DOHH2 (cell line): ENCODE measurements around the gene CCR9.

Experiments
- EZH2phosphoT487 ChIP-seq: fragments of 200-600 bp; sonication (generic); IDR thresholded peaks from 2 replicates; pipeline ENCODE4 v1.6.1; 2017; ENCODE audit warnings: borderline replicate concordance, mild to moderate bottlenecking, antibody characterized with exemption, low read length, moderate library complexity, mixed read lengths
- TF ChIP-seq, protein P1 (sequence below): fragments of 200-600 bp; sonication (generic); IDR thresholded peaks from one replicate; pipeline ENCODE4 v1.5.1; 2014; ENCODE audit warnings: antibody characterized with exemption, mild to moderate bottlenecking, low read depth, low read length; ENCODE audit not compliant: poor library complexity, severe bottlenecking

DNA sequence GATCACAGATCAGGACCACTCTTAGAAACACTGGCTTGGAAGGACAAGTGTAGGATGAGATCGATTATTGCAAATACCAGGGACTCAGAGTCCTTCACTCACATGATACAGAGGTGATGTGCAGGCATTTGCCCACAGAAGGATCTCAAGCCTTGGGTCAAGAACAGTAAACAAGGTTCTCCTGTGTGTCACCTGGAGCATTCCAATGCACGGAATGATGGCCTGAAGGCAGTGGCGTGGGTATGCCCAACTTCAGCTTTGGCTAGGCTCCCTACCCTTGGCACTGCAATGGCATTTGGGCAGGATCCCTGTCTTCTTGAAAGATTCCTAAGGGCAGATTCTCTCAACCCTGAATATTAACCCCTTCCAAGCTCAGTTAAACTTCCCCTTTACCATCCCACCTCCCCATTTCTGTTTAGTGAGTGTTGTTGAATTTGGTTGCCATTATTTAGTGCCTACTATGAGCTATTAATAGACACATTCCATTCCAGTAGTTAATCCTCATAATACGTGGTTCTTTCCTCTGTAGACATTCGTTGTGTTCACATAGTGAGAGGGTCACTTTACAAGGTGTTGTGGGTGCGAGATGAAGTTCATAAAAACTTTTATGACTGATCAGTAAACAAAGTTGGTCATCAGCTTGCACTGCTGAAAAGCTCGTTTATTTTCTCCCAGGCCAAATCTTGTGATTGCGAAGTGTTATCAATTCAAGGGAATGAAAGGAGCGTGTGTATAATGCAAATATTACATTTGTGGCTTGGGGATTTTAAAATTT lies 43.3 kb upstream of the CCR9 start:
- no peak for TF ChIP-seq EZH2phosphoT487
- TF ChIP-seq, protein P1, sequence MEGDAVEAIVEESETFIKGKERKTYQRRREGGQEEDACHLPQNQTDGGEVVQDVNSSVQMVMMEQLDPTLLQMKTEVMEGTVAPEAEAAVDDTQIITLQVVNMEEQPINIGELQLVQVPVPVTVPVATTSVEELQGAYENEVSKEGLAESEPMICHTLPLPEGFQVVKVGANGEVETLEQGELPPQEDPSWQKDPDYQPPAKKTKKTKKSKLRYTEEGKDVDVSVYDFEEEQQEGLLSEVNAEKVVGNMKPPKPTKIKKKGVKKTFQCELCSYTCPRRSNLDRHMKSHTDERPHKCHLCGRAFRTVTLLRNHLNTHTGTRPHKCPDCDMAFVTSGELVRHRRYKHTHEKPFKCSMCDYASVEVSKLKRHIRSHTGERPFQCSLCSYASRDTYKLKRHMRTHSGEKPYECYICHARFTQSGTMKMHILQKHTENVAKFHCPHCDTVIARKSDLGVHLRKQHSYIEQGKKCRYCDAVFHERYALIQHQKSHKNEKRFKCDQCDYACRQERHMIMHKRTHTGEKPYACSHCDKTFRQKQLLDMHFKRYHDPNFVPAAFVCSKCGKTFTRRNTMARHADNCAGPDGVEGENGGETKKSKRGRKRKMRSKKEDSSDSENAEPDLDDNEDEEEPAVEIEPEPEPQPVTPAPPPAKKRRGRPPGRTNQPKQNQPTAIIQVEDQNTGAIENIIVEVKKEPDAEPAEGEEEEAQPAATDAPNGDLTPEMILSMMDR: no peak
